Measurements from ENCODE around the gene COL28A1. TPM values are rescaled to one million over a fixed set of nuclear protein-coding genes. Genes with fewer than 3 reads are reported as not detected.
"Not testable (repeated sequence)": the region's sequence is repeated elsewhere in the genome, so short reads cannot be mapped to it uniquely, and the experiment has no call there.

Gene COL28A1
- total RNA-seq, 1 experiment from 2014 or later, result not detected

- Histone ChIP-seq H3K4me1 (replicated peaks) (peaks cover 6% of the 10 kb centered on the region), H3K27ac (peak overlapping the region; percentile 40; the same call in 1 of the 2 replicates)
- peak; percentile 68 to 70 for DNase-seq (ENCODE audit: low read depth in 1 of 2, low spot score in 2 of 2)
Observed at GRCh38 chr7:7424151-7424873, 111.4 kb downstream of the COL28A1 start.

GRCh38 chr7:7422641-7423040 is 113.0 kb downstream of the COL28A1 start:
- Histone ChIP-seq H3K27me3 (replicated peaks) (0 out of 2 replicates have a peak, but pooled peaks cover 3% of the 10 kb centered on the region), H3K36me3 (no peaks in the 10 kb centered on the region), H3K9me3 (replicated peaks) (no peaks in the 10 kb centered on the region), H3K4me3 (no peak overlapping the region), H3K4me1 (replicated peaks) (no peaks in the 10 kb centered on the region), H3K27ac (no peak overlapping the region)
- DNase-seq (ENCODE audit: low read depth in 1 of 2, low spot score in 2 of 2), result no peak

More at GRCh38 chr7:7424151-7424873, 111.4 kb downstream of the COL28A1 start:
- H3K27me3 ChIP-seq (replicated peaks), result 0 out of 2 replicates have a peak, but pooled peaks cover 3% of the 10 kb centered on the region
- H3K9me3 ChIP-seq (replicated peaks), result no peaks in the 10 kb centered on the region
- H3K4me3 ChIP-seq, result peak overlapping the region; percentile 32
- no peaks in the 10 kb centered on the region for H3K36me3 ChIP-seq

GRCh38 chr7:7421826-7422225 is 113.8 kb downstream of the COL28A1 start:
- no peak overlapping the region for H3K27ac ChIP-seq
- H3K4me1 ChIP-seq (replicated peaks), result no peaks in the 10 kb centered on the region
- H3K36me3 ChIP-seq, result no peaks in the 10 kb centered on the region
- H3K4me3 ChIP-seq, result no peak overlapping the region
- no peaks in the 10 kb centered on the region for H3K9me3 ChIP-seq (replicated peaks)
- H3K27me3 ChIP-seq (replicated peaks), result 0 out of 2 replicates have a peak, but pooled peaks cover 3% of the 10 kb centered on the region
- DNase-seq (ENCODE audit: low read depth in 1 of 2, low spot score in 2 of 2), result no peak

- Histone ChIP-seq H3K4me1 (replicated peaks) (no peaks in the 10 kb centered on the region), H3K27me3 (replicated peaks) (0 out of 2 replicates have a peak, but pooled peaks cover 3% of the 10 kb centered on the region), H3K4me3 (no peak overlapping the region), H3K27ac (no peak overlapping the region), H3K9me3 (replicated peaks) (no peaks in the 10 kb centered on the region), H3K36me3 (no peaks in the 10 kb centered on the region)
- DNase-seq (ENCODE audit: low read depth in 1 of 2, low spot score in 2 of 2), result no peak
Observed at GRCh38 chr7:7418997-7419396, 116.7 kb downstream of the COL28A1 start.

- H3K4me3 ChIP-seq, result no peak overlapping the region
- 0 out of 2 replicates have a peak, but pooled peaks cover 3% of the 10 kb centered on the region for H3K27me3 ChIP-seq (replicated peaks)
- H3K4me1 ChIP-seq (replicated peaks), result no peaks in the 10 kb centered on the region
- DNase-seq (ENCODE audit: low read depth in 1 of 2, low spot score in 2 of 2), result no peak
- H3K36me3 ChIP-seq, result no peaks in the 10 kb centered on the region
- no peak overlapping the region for H3K27ac ChIP-seq
- no peaks in the 10 kb centered on the region for H3K9me3 ChIP-seq (replicated peaks)
Observed at GRCh38 chr7:7417851-7418250, 117.8 kb downstream of the COL28A1 start.

GRCh38 chr7:7417414-7417813 is 118.3 kb downstream of the COL28A1 start:
- Histone ChIP-seq H3K9me3 (replicated peaks) (no peaks in the 10 kb centered on the region), H3K27ac (no peak overlapping the region), H3K4me1 (replicated peaks) (no peaks in the 10 kb centered on the region), H3K27me3 (replicated peaks) (0 out of 2 replicates have a peak, but pooled peaks cover 3% of the 10 kb centered on the region), H3K36me3 (no peaks in the 10 kb centered on the region), H3K4me3 (no peak overlapping the region)
- DNase-seq (ENCODE audit: low read depth in 1 of 2, low spot score in 2 of 2), result no peak

GRCh38 chr7:7416031-7416858 is 119.4 kb downstream of the COL28A1 start:
- no peak overlapping the region for H3K4me3 ChIP-seq
- H3K9me3 ChIP-seq (replicated peaks), result no peaks in the 10 kb centered on the region
- H3K4me1 ChIP-seq (replicated peaks), result no peaks in the 10 kb centered on the region
- H3K27ac ChIP-seq, result no peak overlapping the region
- H3K36me3 ChIP-seq, result no peaks in the 10 kb centered on the region
- no peak for DNase-seq (ENCODE audit: low read depth in 1 of 2, low spot score in 2 of 2)
- 0 out of 2 replicates have a peak, but pooled peaks cover 3% of the 10 kb centered on the region for H3K27me3 ChIP-seq (replicated peaks)

GRCh38 chr7:7414791-7415603 is 120.7 kb downstream of the COL28A1 start:
- DNase-seq (ENCODE audit: low read depth in 1 of 2, low spot score in 2 of 2), result no peak
- H3K9me3 ChIP-seq (replicated peaks), result no peaks in the 10 kb centered on the region
- H3K27me3 ChIP-seq (replicated peaks), result no peaks in the 10 kb centered on the region
- no peaks in the 10 kb centered on the region for H3K36me3 ChIP-seq
- H3K4me1 ChIP-seq (replicated peaks), result no peaks in the 10 kb centered on the region
- H3K27ac ChIP-seq, result no peak overlapping the region
- no peak overlapping the region for H3K4me3 ChIP-seq

- Histone ChIP-seq H3K27ac (no peak overlapping the region), H3K9me3 (replicated peaks) (peaks cover 3% of the 10 kb centered on the region; the same call in 1 of the 2 replicates), H3K36me3 (no peaks in the 10 kb centered on the region), H3K27me3 (replicated peaks) (no peaks in the 10 kb centered on the region), H3K4me1 (replicated peaks) (no peaks in the 10 kb centered on the region), H3K4me3 (no peak overlapping the region)
- DNase-seq (ENCODE audit: low read depth in 1 of 2, low spot score in 2 of 2), result no peak
Observed at GRCh38 chr7:7408001-7408770, 127.5 kb downstream of the COL28A1 start.

GRCh38 chr7:7405461-7405860 is 130.2 kb downstream of the COL28A1 start:
- Histone ChIP-seq H3K4me3 (no peak overlapping the region), H3K4me1 (replicated peaks) (no peaks in the 10 kb centered on the region), H3K27ac (no peak overlapping the region), H3K9me3 (replicated peaks) (peaks cover 3% of the 10 kb centered on the region; the same call in 1 of the 2 replicates), H3K27me3 (replicated peaks) (no peaks in the 10 kb centered on the region), H3K36me3 (no peaks in the 10 kb centered on the region)
- no peak for DNase-seq (ENCODE audit: low read depth in 1 of 2, low spot score in 2 of 2)

GRCh38 chr7:7399707-7400106 is 136.0 kb downstream of the COL28A1 start:
- no peak for DNase-seq (ENCODE audit: low read depth in 1 of 2, low spot score in 2 of 2)
- Histone ChIP-seq H3K27me3 (replicated peaks) (no peaks in the 10 kb centered on the region), H3K4me3 (no peak overlapping the region), H3K36me3 (no peaks in the 10 kb centered on the region), H3K4me1 (replicated peaks) (no peaks in the 10 kb centered on the region), H3K27ac (no peak overlapping the region), H3K9me3 (replicated peaks) (no peaks in the 10 kb centered on the region)

GRCh38 chr7:7395785-7396184 is 139.9 kb downstream of the COL28A1 start:
- Histone ChIP-seq H3K27me3 (replicated peaks) (no peaks in the 10 kb centered on the region), H3K36me3 (no peaks in the 10 kb centered on the region), H3K9me3 (replicated peaks) (no peaks in the 10 kb centered on the region), H3K27ac (no peak overlapping the region), H3K4me1 (replicated peaks) (no peaks in the 10 kb centered on the region), H3K4me3 (no peak overlapping the region)
- no peak for DNase-seq (ENCODE audit: low read depth in 1 of 2, low spot score in 2 of 2)

GRCh38 chr7:7388164-7388563 is 147.5 kb downstream of the COL28A1 start:
- H3K4me3 ChIP-seq; DNase-seq (ENCODE audit: low read depth in 1 of 2, low spot score in 2 of 2); H3K4me1 ChIP-seq (replicated peaks); H3K27me3 ChIP-seq (replicated peaks); H3K9me3 ChIP-seq (replicated peaks); H3K36me3 ChIP-seq; H3K27ac ChIP-seq: not testable (repeated sequence)
